ENCODE data around the gene SARNP.

- TF ChIP-seq, protein P1, sequence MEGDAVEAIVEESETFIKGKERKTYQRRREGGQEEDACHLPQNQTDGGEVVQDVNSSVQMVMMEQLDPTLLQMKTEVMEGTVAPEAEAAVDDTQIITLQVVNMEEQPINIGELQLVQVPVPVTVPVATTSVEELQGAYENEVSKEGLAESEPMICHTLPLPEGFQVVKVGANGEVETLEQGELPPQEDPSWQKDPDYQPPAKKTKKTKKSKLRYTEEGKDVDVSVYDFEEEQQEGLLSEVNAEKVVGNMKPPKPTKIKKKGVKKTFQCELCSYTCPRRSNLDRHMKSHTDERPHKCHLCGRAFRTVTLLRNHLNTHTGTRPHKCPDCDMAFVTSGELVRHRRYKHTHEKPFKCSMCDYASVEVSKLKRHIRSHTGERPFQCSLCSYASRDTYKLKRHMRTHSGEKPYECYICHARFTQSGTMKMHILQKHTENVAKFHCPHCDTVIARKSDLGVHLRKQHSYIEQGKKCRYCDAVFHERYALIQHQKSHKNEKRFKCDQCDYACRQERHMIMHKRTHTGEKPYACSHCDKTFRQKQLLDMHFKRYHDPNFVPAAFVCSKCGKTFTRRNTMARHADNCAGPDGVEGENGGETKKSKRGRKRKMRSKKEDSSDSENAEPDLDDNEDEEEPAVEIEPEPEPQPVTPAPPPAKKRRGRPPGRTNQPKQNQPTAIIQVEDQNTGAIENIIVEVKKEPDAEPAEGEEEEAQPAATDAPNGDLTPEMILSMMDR (IDR thresholded peaks at IDR 0.05), result no peak
- TF ChIP-seq EP300 (IDR thresholded peaks at IDR 0.05), result no peak
- TF ChIP-seq POLR2A (IDR thresholded peaks at IDR 0.05), result no peak
Measured at GRCh38 chr12:55828357-55828756, 10.8 kb upstream of the SARNP start.

Data from stomach (tissue), 4 donors.